EL (cell line): ENCODE results near the gene PDIA6.

Experiments
- DNase-seq: peaks from one replicate; pipeline ENCODE4 v3.0.0-alpha.2; 2016

Gene PDIA6

GRCh38 chr2:10778724-10779115 lies 33.9 kb downstream of the PDIA6 start:
- no peak for DNase-seq

- DNase-seq: no peak
Observed at GRCh38 chr2:10777842-10778723, 34.5 kb downstream of the PDIA6 start.

GRCh38 chr2:10777111-10777841 lies 35.3 kb downstream of the PDIA6 start:
- no peak for DNase-seq

GRCh38 chr2:10776231-10776977 lies 36.2 kb downstream of the PDIA6 start:
- DNase-seq: no peak

GRCh38 chr2:10775831-10776230 lies 36.8 kb downstream of the PDIA6 start:
- no peak for DNase-seq

- DNase-seq: no peak
Observed at GRCh38 chr2:10775021-10775780, 37.4 kb downstream of the PDIA6 start.

GRCh38 chr2:10774394-10774793 lies 38.2 kb downstream of the PDIA6 start:
- DNase-seq: no peak

GRCh38 chr2:10773821-10774341 lies 38.7 kb downstream of the PDIA6 start:
- no peak for DNase-seq

- DNase-seq: no peak
Observed at GRCh38 chr2:10772868-10773215, 39.7 kb downstream of the PDIA6 start.

GRCh38 chr2:10772201-10772867 lies 40.3 kb downstream of the PDIA6 start:
- DNase-seq: no peak

GRCh38 chr2:10771786-10772185 lies 40.8 kb downstream of the PDIA6 start:
- no peak for DNase-seq

GRCh38 chr2:10770956-10771750 lies 41.4 kb downstream of the PDIA6 start:
- no peak for DNase-seq

GRCh38 chr2:10768063-10768507 lies 44.5 kb downstream of the PDIA6 start:
- DNase-seq: no peak

- DNase-seq: no peak
Observed at GRCh38 chr2:10765914-10766313, 46.7 kb downstream of the PDIA6 start.

- no peak for DNase-seq
Observed at GRCh38 chr2:10765461-10765860, 47.1 kb downstream of the PDIA6 start.

- no peak for DNase-seq
Observed at GRCh38 chr2:10764896-10765295, 47.7 kb downstream of the PDIA6 start.

GRCh38 chr2:10764096-10764785 lies 48.3 kb downstream of the PDIA6 start:
- no peak for DNase-seq

- no peak for DNase-seq
Observed at GRCh38 chr2:10763461-10763800, 49.2 kb downstream of the PDIA6 start.

- peak; percentile 38 for DNase-seq
Observed at GRCh38 chr2:10762651-10763460, 49.7 kb downstream of the PDIA6 start.

- no peak for DNase-seq
Observed at GRCh38 chr2:10761591-10761990, 51.0 kb downstream of the PDIA6 start.
